PC-3 (cell line): Measurements from ENCODE around the gene HNRNPA2B1. TPM values are rescaled to one million over a fixed set of nuclear protein-coding genes. Genes with fewer than 3 reads are reported as not detected.
A peak's percentile ranks its signal among the peaks of the same experiment; 100 is the strongest.

Experiments used
- ATAC-seq: fragments of 200-7000 bp; cut with Tn5 transposase; 2 replicates; pipeline ENCODE4 v1.9.1; 2020; ENCODE audit warnings: mild to moderate bottlenecking, moderate library complexity
- BruUV-seq: library from RNA; stranded (reverse); fragments of 400-500 nt; replicated peaks from 2 replicates; lab custom pipeline; 2021; lab: Mats Ljungman, UMichigan
- CTCF ChIA-PET: fragments of 300-600 bp; sonication (Branson Sonifier 250); formaldehyde crosslinking; loops from one replicate; lab custom pipeline; 2022; ENCODE audit warnings: antibody characterized with exemption; lab: Charles Lee
- POLR2A ChIA-PET: fragments of 300-600 bp; sonication (Branson Sonifier 250); formaldehyde crosslinking; loops from one replicate; lab custom pipeline; 2022; ENCODE audit warnings: antibody characterized with exemption; ENCODE audit not compliant: unreplicated experiment; lab: Charles Lee
- DNase-seq: peaks from one replicate; pipeline ENCODE4 v3.0.0-alpha.2; 2015
- H2AFZ ChIP-seq: fragments of 300-600 bp; sonication (generic); 2 replicates; pipeline ENCODE4 v1.6.0; 2016; ENCODE audit warnings: antibody characterized with exemption, low read length
- H3F3A ChIP-seq: fragments of 300-600 bp; sonication (generic); one replicate; pipeline ENCODE4 v1.6.0; 2017; ENCODE audit warnings: antibody characterized with exemption, low read length, control low read depth, mild to moderate bottlenecking; ENCODE audit not compliant: unreplicated experiment
- H3K27ac ChIP-seq: fragments of 300-600 bp; sonication (generic); 2 replicates; pipeline ENCODE4 v1.5.1; 2016; ENCODE audit warnings: mild to moderate bottlenecking, low read length
- H3K27me3 ChIP-seq: fragments of 300-600 bp; sonication (generic); 2 replicates; pipeline ENCODE4 v1.6.1; 2016; ENCODE audit warnings: low read length, mixed read lengths
- H3K36me3 ChIP-seq: fragments of 300-600 bp; sonication (generic); 2 replicates; pipeline ENCODE4 v1.6.1; 2016; ENCODE audit warnings: low read depth, mixed run types, low read length, mixed read lengths
- H3K4me1 ChIP-seq: fragments of 300-600 bp; sonication (generic); 2 replicates; pipeline ENCODE4 v1.5.1; 2016; ENCODE audit warnings: low read length; ENCODE audit not compliant: insufficient read depth
- H3K4me2 ChIP-seq: fragments of 300-600 bp; sonication (generic); 2 replicates; pipeline ENCODE4 v1.6.0; 2016; ENCODE audit warnings: low read length
- H3K4me3 ChIP-seq: fragments of 300-600 bp; sonication (generic); 2 replicates; pipeline ENCODE4 v1.5.1; 2016; ENCODE audit warnings: mild to moderate bottlenecking, low read length, mixed read lengths
- H3K79me2 ChIP-seq: fragments of 300-600 bp; sonication (generic); 2 replicates; pipeline ENCODE4 v1.6.1; 2017; ENCODE audit warnings: low read length, mixed read lengths
- H3K9ac ChIP-seq: fragments of 300-600 bp; sonication (generic); 2 replicates; pipeline ENCODE4 v1.6.0; 2016; ENCODE audit warnings: mild to moderate bottlenecking, low read length
- H3K9me2 ChIP-seq: fragments of 300-600 bp; sonication (generic); replicated peaks from 2 replicates; pipeline ENCODE4 v1.6.1; 2016; ENCODE audit warnings: mixed run types, low read length, mixed read lengths
- H3K9me3 ChIP-seq: fragments of 300-600 bp; sonication (generic); 2 replicates; pipeline ENCODE4 v1.6.1; 2016; ENCODE audit warnings: low read length, mixed read lengths
- H4K20me1 ChIP-seq: fragments of 300-600 bp; sonication (generic); 2 replicates; pipeline ENCODE4 v1.6.1; 2016; ENCODE audit warnings: low read length, mixed read lengths
- EZH2 ChIP-seq: fragments of 300-600 bp; sonication (generic); IDR thresholded peaks from one replicate; pipeline ENCODE4 v1.6.1; 2017; ENCODE audit warnings: antibody characterized with exemption, mild to moderate bottlenecking, low read length; ENCODE audit not compliant: unreplicated experiment
- EZH2phosphoT487 ChIP-seq: fragments of 300-600 bp; sonication (generic); IDR thresholded peaks from 2 replicates; pipeline ENCODE4 v1.6.1; 2018; ENCODE audit warnings: mild to moderate bottlenecking, antibody characterized with exemption, low read length, borderline replicate concordance
- intact Hi-C: fragments of 100-400 bp; cut with micrococcal nuclease; formaldehyde crosslinking; loops from 2 replicates; pipeline ENCODE4 v1.9.0; 2023
- total RNA-seq: library from RNA; depleted of rRNA; stranded (reverse); fragments of >200 nt; gene quantifications from 2 replicates; pipeline ENCODE4 v1.2.3, GENCODE V29; 2014
- TF ChIP-seq, protein P1 (sequence below): fragments of 300-600 bp; sonication (generic); conservative IDR thresholded peaks from 2 replicates; pipeline ENCODE4 v1.5.1; 2017; ENCODE audit warnings: antibody characterized with exemption, low read depth, mild to moderate bottlenecking, low read length

HNRNPA2B1 gene
- total RNA-seq, 1 experiment from 2014 or later: 304 TPM

DNA sequence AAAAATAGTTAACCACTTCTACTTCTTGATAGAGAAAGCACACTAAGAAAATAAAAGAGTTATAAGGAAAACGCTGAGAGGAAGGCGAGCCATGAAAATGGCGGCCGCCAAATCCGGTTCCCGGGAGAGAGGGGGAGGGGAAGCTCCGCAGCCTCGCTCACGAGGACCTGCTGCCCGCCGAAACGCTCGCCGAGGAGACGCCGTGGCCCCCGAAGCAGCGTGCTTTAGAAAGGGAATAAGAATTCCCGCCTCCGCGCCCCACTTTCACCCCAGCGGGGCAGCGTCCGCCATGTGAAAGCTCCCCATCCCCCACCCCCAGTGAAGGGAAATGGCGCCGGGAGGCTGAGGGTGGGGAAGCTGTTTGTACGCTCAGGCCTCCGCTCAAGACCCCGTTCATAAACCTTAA is 505 bp downstream of the HNRNPA2B1 start:
- Histone ChIP-seq H3K9me3 (no peaks in the 10 kb centered on the region), H3K9me2 (no peaks in the 10 kb centered on the region), H2AFZ (no peak overlapping the region), H3K27me3 (no peaks in the 10 kb centered on the region), H3K79me2 (peaks cover 91% of the 10 kb centered on the region), H3K4me1 (peaks cover 30% of the 10 kb centered on the region), H3K4me3 (peak overlapping the region; percentile 99), H3K36me3 (peaks cover 56% of the 10 kb centered on the region), H4K20me1 (peaks cover 75% of the 10 kb centered on the region), H3K27ac (peak overlapping the region; percentile 78), H3K4me2 (peak overlapping the region; percentile 82), H3F3A (peaks cover 21% of the 10 kb centered on the region), H3K9ac (peak overlapping the region; percentile 96)
- DNase-seq (peak; percentile 38), ATAC-seq (peak; percentile 9; the same call in 1 of the 2 replicates)
- TF ChIP-seq, protein P1, sequence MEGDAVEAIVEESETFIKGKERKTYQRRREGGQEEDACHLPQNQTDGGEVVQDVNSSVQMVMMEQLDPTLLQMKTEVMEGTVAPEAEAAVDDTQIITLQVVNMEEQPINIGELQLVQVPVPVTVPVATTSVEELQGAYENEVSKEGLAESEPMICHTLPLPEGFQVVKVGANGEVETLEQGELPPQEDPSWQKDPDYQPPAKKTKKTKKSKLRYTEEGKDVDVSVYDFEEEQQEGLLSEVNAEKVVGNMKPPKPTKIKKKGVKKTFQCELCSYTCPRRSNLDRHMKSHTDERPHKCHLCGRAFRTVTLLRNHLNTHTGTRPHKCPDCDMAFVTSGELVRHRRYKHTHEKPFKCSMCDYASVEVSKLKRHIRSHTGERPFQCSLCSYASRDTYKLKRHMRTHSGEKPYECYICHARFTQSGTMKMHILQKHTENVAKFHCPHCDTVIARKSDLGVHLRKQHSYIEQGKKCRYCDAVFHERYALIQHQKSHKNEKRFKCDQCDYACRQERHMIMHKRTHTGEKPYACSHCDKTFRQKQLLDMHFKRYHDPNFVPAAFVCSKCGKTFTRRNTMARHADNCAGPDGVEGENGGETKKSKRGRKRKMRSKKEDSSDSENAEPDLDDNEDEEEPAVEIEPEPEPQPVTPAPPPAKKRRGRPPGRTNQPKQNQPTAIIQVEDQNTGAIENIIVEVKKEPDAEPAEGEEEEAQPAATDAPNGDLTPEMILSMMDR: no peak
- TF ChIP-seq EZH2phosphoT487: no peak
- no peak for TF ChIP-seq EZH2
- ChIA-PET POLR2A (interaction anchor here (0.6 to 0.7 kb wide), 4 partner anchors 91 to 975 kb away, joined by 3 to 9 read pairs (median 4); no protein-coding TSS in a partner anchor), CTCF (interaction anchor here (0.5 kb wide), 1 partner anchor 85 kb away, joined by 3 read pairs; no protein-coding TSS in a partner anchor)
- TSS peak; percentile 36 for BruUV-seq
- intact Hi-C loops: loop anchor here (5.0 kb wide), 2 partner anchors 92 to 967 kb away; partner anchors contain the start of genes HOXA9 and SNX10

GRCh38 chr7:26199301-26200037 is 1.1 kb downstream of the HNRNPA2B1 start:
- H3K4me2 ChIP-seq: peak overlapping the region; percentile 82
- H2AFZ ChIP-seq: no peak overlapping the region
- ATAC-seq: no peak
- H3K4me1 ChIP-seq: peaks cover 24% of the 10 kb centered on the region
- peaks cover 72% of the 10 kb centered on the region for H4K20me1 ChIP-seq
- no peak for DNase-seq
- BruUV-seq: no TSS peak
- peaks cover 60% of the 10 kb centered on the region for H3K36me3 ChIP-seq
- CTCF ChIA-PET: interaction anchor here (0.5 kb wide), 1 partner anchor 86 kb away, joined by 3 read pairs; no protein-coding TSS in a partner anchor
- no peaks in the 10 kb centered on the region for H3K9me3 ChIP-seq
- peak overlapping the region; percentile 96 for H3K9ac ChIP-seq
- H3F3A ChIP-seq: peaks cover 21% of the 10 kb centered on the region
- H3K27ac ChIP-seq: peak overlapping the region; percentile 78
- no peaks in the 10 kb centered on the region for H3K27me3 ChIP-seq
- POLR2A ChIA-PET: interaction anchor here (0.6 to 0.7 kb wide), 4 partner anchors 56 to 976 kb away, joined by 3 to 9 read pairs (median 4); no protein-coding TSS in a partner anchor
- H3K4me3 ChIP-seq: peak overlapping the region; percentile 99
- intact Hi-C loops: loop anchor here (2.0 to 5.0 kb wide), 3 partner anchors 93 to 968 kb away; partner anchors contain the start of genes HOXA9 and SNX10
- no peaks in the 10 kb centered on the region for H3K9me2 ChIP-seq
- H3K79me2 ChIP-seq: peaks cover 91% of the 10 kb centered on the region
- TF ChIP-seq EZH2 (no peak), EZH2phosphoT487 (no peak)
- TF ChIP-seq, protein P1: no peak
